Erythroblast (primary cell): Measurements from ENCODE around the gene OSBPL7.
A peak's percentile ranks its signal among the peaks of the same experiment; 100 is the strongest.

Source experiments
- DNase-seq, 2 experiments: peaks; one replicate each; lab custom pipeline; 2025; lab: John Stamatoyannopoulos, UW
- GATA1 ChIP-seq: IDR thresholded peaks from 2 replicates; pipeline ENCODE4 v1.6.1; 2011; ENCODE audit warnings: low read depth, mild to moderate bottlenecking, control low read depth, low read length, moderate library complexity
- POLR2A ChIP-seq: IDR thresholded peaks from 2 replicates; pipeline ENCODE4 v1.6.1; 2011; ENCODE audit warnings: mild to moderate bottlenecking, low read length

The OSBPL7 gene

GRCh38 chr17:47852113-47852949, 30.7 kb upstream of the OSBPL7 start:
- DNase-seq = no peak
- TF ChIP-seq GATA1 = no peak
- TF ChIP-seq POLR2A = no peak

GRCh38 chr17:47851764-47852112, 30.1 kb upstream of the OSBPL7 start:
- DNase-seq = no peak
- TF ChIP-seq GATA1 (no peak), POLR2A (no peak)

- TF ChIP-seq POLR2A = no peak
- TF ChIP-seq GATA1 = no peak
- DNase-seq = peak; percentile 27 to 64
These were observed 29.3 kb upstream of the OSBPL7 start, which contains the start of gene SP6 for GRCh38 chr17:47850692-47851573. TSS of gene SP6 (minus strand) at chr17:47851163. CDS start at chr17:47848429, 2,734 bp downstream.

- no peak for TF ChIP-seq POLR2A
- no peak for TF ChIP-seq GATA1
These were observed 28.7 kb upstream of the OSBPL7 start for GRCh38 chr17:47850373-47850691.

GRCh38 chr17:47848198-47848513, 26.6 kb upstream of the OSBPL7 start:
- no peak for DNase-seq
- TF ChIP-seq GATA1 = no peak
- TF ChIP-seq POLR2A = no peak

More at GRCh38 chr17:47850373-47850691, 28.7 kb upstream of the OSBPL7 start:
- DNase-seq = no peak

- TF ChIP-seq POLR2A = no peak
- no peak for TF ChIP-seq GATA1
- DNase-seq = peak; percentile 28 to 37
These were observed 26.0 kb upstream of the OSBPL7 start for GRCh38 chr17:47847341-47848197.

GRCh38 chr17:47846716-47847340, 25.2 kb upstream of the OSBPL7 start:
- TF ChIP-seq POLR2A (no peak), GATA1 (no peak)
- no peak for DNase-seq

GRCh38 chr17:47845716-47846075, 24.1 kb upstream of the OSBPL7 start:
- DNase-seq = no peak
- TF ChIP-seq POLR2A (no peak), GATA1 (no peak)

GRCh38 chr17:47844814-47845715, 23.5 kb upstream of the OSBPL7 start:
- no peak for TF ChIP-seq POLR2A
- TF ChIP-seq GATA1 = no peak
- no peak for DNase-seq

GRCh38 chr17:47844227-47844626, 22.6 kb upstream of the OSBPL7 start:
- DNase-seq = peak in 1 of 2 experiments; percentile 33
- no peak for TF ChIP-seq GATA1
- no peak for TF ChIP-seq POLR2A

GRCh38 chr17:47843391-47843730, 21.8 kb upstream of the OSBPL7 start:
- no peak for TF ChIP-seq POLR2A
- TF ChIP-seq GATA1 = no peak
- DNase-seq = no peak

- no peak for DNase-seq
- TF ChIP-seq GATA1 = no peak
- no peak for TF ChIP-seq POLR2A
These were observed 20.1 kb upstream of the OSBPL7 start for GRCh38 chr17:47841488-47842291.
